ENCODE measurements around the gene RDH16.
"Not testable (repeated sequence)": the region's sequence is repeated elsewhere in the genome, so short reads cannot be mapped to it uniquely, and the experiment has no call there.

RDH16 gene

GRCh38 chr12:56953314-56953713 is 4.1 kb downstream of the RDH16 start:
- no peaks in the 10 kb centered on the region for H3K4me1 ChIP-seq
- H3K9me3 ChIP-seq = peaks cover 2% of the 10 kb centered on the region; the same call in 1 of the 2 replicates
- DNase-seq = no peak
- TF ChIP-seq, protein P1, sequence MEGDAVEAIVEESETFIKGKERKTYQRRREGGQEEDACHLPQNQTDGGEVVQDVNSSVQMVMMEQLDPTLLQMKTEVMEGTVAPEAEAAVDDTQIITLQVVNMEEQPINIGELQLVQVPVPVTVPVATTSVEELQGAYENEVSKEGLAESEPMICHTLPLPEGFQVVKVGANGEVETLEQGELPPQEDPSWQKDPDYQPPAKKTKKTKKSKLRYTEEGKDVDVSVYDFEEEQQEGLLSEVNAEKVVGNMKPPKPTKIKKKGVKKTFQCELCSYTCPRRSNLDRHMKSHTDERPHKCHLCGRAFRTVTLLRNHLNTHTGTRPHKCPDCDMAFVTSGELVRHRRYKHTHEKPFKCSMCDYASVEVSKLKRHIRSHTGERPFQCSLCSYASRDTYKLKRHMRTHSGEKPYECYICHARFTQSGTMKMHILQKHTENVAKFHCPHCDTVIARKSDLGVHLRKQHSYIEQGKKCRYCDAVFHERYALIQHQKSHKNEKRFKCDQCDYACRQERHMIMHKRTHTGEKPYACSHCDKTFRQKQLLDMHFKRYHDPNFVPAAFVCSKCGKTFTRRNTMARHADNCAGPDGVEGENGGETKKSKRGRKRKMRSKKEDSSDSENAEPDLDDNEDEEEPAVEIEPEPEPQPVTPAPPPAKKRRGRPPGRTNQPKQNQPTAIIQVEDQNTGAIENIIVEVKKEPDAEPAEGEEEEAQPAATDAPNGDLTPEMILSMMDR (IDR thresholded peaks at IDR 0.05; ENCODE audit: low read depth, low read length) = no peak
- H3K4me3 ChIP-seq (ENCODE audit: low read depth, low read length) = no peak overlapping the region
- peaks cover 10% of the 10 kb centered on the region; the same call in 1 of the 2 replicates for H3K27me3 ChIP-seq
- no peaks in the 10 kb centered on the region for H3K36me3 ChIP-seq

- TF ChIP-seq, protein P1 (IDR thresholded peaks at IDR 0.05; ENCODE audit: low read depth, low read length) = no peak
- DNase-seq = no peak
- no peaks in the 10 kb centered on the region for H3K36me3 ChIP-seq
- no peak overlapping the region for H3K4me3 ChIP-seq (ENCODE audit: low read depth, low read length)
- H3K4me1 ChIP-seq = no peaks in the 10 kb centered on the region
- H3K27me3 ChIP-seq = peaks cover 3% of the 10 kb centered on the region; the same call in 1 of the 2 replicates
- no peaks in the 10 kb centered on the region for H3K9me3 ChIP-seq
Observed at GRCh38 chr12:56951582-56952339, 5.6 kb downstream of the RDH16 start.

DNA sequence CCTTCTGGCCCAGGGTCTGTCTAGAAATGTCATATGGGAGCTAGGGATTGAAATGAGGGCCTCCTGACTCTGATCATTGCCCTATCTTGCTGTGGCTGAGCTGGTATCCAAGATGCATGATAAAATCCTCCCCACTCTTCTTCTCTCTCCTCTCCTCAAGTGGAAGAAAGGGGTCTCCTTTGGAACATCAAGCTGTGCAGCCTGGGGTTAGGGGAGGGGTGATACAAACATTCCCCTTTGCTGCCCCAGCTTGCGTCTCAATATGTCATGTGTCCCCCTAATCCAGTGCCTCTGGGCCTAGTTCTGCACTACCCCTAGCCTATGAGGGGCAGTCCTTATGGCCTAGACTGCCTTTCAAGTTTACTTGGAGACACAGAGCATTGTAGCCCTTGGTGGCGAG is 8.5 kb downstream of the RDH16 start:
- Histone ChIP-seq H3K4me1 (no peaks in the 10 kb centered on the region), H3K36me3 (no peaks in the 10 kb centered on the region), H3K9me3 (no peaks in the 10 kb centered on the region), H3K27me3 (no peaks in the 10 kb centered on the region), H3K4me3 (ENCODE audit: low read depth, low read length) (no peak overlapping the region)
- no peak for DNase-seq
- TF ChIP-seq, protein P1 (IDR thresholded peaks at IDR 0.05; ENCODE audit: low read depth, low read length) = no peak

DNA sequence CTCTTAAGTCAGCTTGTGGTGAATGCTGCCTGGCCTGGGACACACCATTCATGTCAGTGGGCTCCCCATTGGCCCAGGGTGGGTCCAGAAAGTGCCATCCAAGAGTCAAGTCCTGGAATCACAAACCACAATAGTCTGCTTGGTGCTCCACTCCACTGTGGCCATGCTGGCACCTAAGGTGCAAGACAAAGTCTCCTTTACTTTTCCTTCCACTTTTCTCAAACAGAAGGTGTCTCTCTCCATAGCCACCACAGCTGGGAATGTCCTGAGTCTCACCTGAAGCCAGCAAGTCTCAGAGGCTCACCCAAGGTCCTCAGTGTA is 9.0 kb downstream of the RDH16 start:
- TF ChIP-seq, protein P1 (IDR thresholded peaks at IDR 0.05; ENCODE audit: low read depth, low read length) = no peak
- no peak for DNase-seq
- no peaks in the 10 kb centered on the region for H3K9me3 ChIP-seq
- no peak overlapping the region for H3K4me3 ChIP-seq (ENCODE audit: low read depth, low read length)
- H3K4me1 ChIP-seq = no peaks in the 10 kb centered on the region
- no peaks in the 10 kb centered on the region for H3K36me3 ChIP-seq
- H3K27me3 ChIP-seq = no peaks in the 10 kb centered on the region

- no peaks in the 10 kb centered on the region for H3K9me3 ChIP-seq
- H3K36me3 ChIP-seq = no peaks in the 10 kb centered on the region
- DNase-seq = no peak
- no peak overlapping the region for H3K4me3 ChIP-seq (ENCODE audit: low read depth, low read length)
- no peaks in the 10 kb centered on the region for H3K4me1 ChIP-seq
- no peaks in the 10 kb centered on the region for H3K27me3 ChIP-seq
- TF ChIP-seq, protein P1 (IDR thresholded peaks at IDR 0.05; ENCODE audit: low read depth, low read length) = peak; percentile 14; the same call in 1 of the 2 replicates
Observed at GRCh38 chr12:56947633-56948456, 9.6 kb downstream of the RDH16 start.

GRCh38 chr12:56943878-56944277 is 13.5 kb downstream of the RDH16 start:
- Histone ChIP-seq H3K27me3 (no peaks in the 10 kb centered on the region), H3K4me1 (no peaks in the 10 kb centered on the region), H3K36me3 (no peaks in the 10 kb centered on the region), H3K9me3 (no peaks in the 10 kb centered on the region), H3K4me3 (ENCODE audit: low read depth, low read length) (no peak overlapping the region)
- TF ChIP-seq, protein P1 (IDR thresholded peaks at IDR 0.05; ENCODE audit: low read depth, low read length) = no peak
- DNase-seq = no peak

DNA sequence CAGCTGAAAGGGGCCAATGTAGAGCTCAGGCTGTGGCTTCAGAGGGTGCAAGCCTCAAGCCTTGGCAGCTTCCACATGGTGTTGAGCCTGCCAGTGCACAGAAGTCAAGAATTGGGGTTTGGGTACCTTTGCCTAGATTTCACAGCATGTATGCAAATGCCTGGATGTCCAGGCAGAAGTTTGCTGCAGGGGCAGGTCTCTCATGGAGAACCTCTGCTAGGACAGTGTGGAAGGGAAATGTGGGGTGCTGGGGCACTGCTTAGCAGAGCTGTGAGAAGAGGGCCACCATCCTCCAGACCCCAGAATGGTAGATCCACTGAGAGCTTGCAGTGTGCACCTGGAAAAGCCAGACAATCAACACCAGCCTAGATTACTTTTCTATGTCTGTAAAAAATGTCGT is 14.0 kb downstream of the RDH16 start:
- H3K4me1 ChIP-seq; H3K9me3 ChIP-seq; H3K4me3 ChIP-seq (ENCODE audit: low read depth, low read length); H3K27me3 ChIP-seq; H3K36me3 ChIP-seq; DNase-seq: not testable (repeated sequence)

Data from BE2C (cell line).